CD8-positive, alpha-beta memory T cell (primary cell): ENCODE data around the gene ZNHIT3. TPM values are rescaled to one million over a fixed set of nuclear protein-coding genes. Genes with fewer than 3 reads are reported as not detected.

Source experiments
- CTCF ChIA-PET: fragments of 350-600 bp; sonication (Branson Sonifier 250); formaldehyde crosslinking; loops from one replicate; lab custom pipeline; 2021; ENCODE audit warnings: antibody characterized with exemption; lab: Charles Lee
- POLR2A ChIA-PET: fragments of 350-600 bp; sonication (Branson Sonifier 250); formaldehyde crosslinking; loops from one replicate; lab custom pipeline; 2021; ENCODE audit warnings: antibody characterized with exemption; lab: Charles Lee
- DNase-seq, 5 donors: peaks; one replicate each; pipeline versions ENCODE4 v3.0.0 to v3.0.0-alpha.2; 2020 to 2022; ENCODE audit warnings: mixed read lengths in 1 of 5
- H3K27ac ChIP-seq: one replicate; pipeline ENCODE4 v1.7.0; 2013; ENCODE audit warnings: low read depth, mild to moderate bottlenecking, low read length, moderate library complexity
- H3K27me3 ChIP-seq: 2 replicates; pipeline ENCODE4 v1.7.0; 2013; ENCODE audit warnings: low read length, mild to moderate bottlenecking; ENCODE audit not compliant: insufficient read depth, poor library complexity, severe bottlenecking
- H3K36me3 ChIP-seq: 2 replicates; pipeline ENCODE4 v1.7.0; 2013; ENCODE audit warnings: mild to moderate bottlenecking, low read length, moderate library complexity; ENCODE audit not compliant: insufficient read depth
- H3K4me1 ChIP-seq: 2 replicates; pipeline ENCODE4 v1.7.0; 2013; ENCODE audit warnings: mild to moderate bottlenecking, low read length, moderate library complexity; ENCODE audit not compliant: insufficient read depth
- H3K4me3 ChIP-seq: 2 replicates; pipeline ENCODE4 v1.7.0; 2013; ENCODE audit warnings: mild to moderate bottlenecking, low read length
- H3K9me3 ChIP-seq: 2 replicates; pipeline ENCODE4 v1.7.0; 2013; ENCODE audit warnings: mild to moderate bottlenecking, low read length
- H3K27ac Mint-ChIP-seq, 8 donors: one replicate each; pipeline ENCODE4 v1.8.0; 2020 to 2021; ENCODE audit warnings: mixed read lengths in 8 of 8, mild to moderate bottlenecking in 6 of 8, inconsistent platforms in 3 of 8, moderate library complexity in 3 of 8
- H3K27me3 Mint-ChIP-seq, 2 donors: one replicate each; pipeline ENCODE4 v1.8.0; 2020 to 2021; ENCODE audit warnings: mixed read lengths in 2 of 2, mild to moderate bottlenecking in 1 of 2, moderate library complexity in 1 of 2
- H3K36me3 Mint-ChIP-seq, 3 donors: one replicate each; pipeline ENCODE4 v1.8.0; 2020 to 2021; ENCODE audit warnings: mixed read lengths in 3 of 3, inconsistent platforms in 1 of 3, mild to moderate bottlenecking in 1 of 3
- H3K4me1 Mint-ChIP-seq, 3 donors: one replicate each; pipeline ENCODE4 v1.8.0; 2020 to 2021; ENCODE audit warnings: mixed read lengths in 3 of 3, inconsistent platforms in 1 of 3, mild to moderate bottlenecking in 1 of 3
- H3K4me3 Mint-ChIP-seq, 7 donors: one replicate each; pipeline ENCODE4 v1.8.0; 2020 to 2021; ENCODE audit warnings: mixed read lengths in 7 of 7, mild to moderate bottlenecking in 6 of 7, moderate library complexity in 4 of 7, inconsistent platforms in 2 of 7
- H3K9me3 Mint-ChIP-seq, 5 donors: one replicate each; pipeline ENCODE4 v1.8.0; 2020 to 2022; ENCODE audit warnings: mixed read lengths in 5 of 5, mild to moderate bottlenecking in 3 of 5, moderate library complexity in 2 of 5, inconsistent platforms in 1 of 5
- polyA plus RNA-seq: library from polyadenylated mRNA; unstranded; fragments of 300-500 nt; fragmentation: Illumina TruSeq; gene quantifications from one replicate; pipeline ENCODE4 v1.2.3, GENCODE V29; 2021
- total RNA-seq, 2 experiments: library from RNA; stranded (reverse); gene quantifications; one replicate each; pipeline ENCODE4 v1.2.3, GENCODE V29; 2021

Gene ZNHIT3
- total and polyA plus RNA-seq, 3 experiments from 2014 or later: 57.6 to 89.4 (median 60.8) TPM

DNA sequence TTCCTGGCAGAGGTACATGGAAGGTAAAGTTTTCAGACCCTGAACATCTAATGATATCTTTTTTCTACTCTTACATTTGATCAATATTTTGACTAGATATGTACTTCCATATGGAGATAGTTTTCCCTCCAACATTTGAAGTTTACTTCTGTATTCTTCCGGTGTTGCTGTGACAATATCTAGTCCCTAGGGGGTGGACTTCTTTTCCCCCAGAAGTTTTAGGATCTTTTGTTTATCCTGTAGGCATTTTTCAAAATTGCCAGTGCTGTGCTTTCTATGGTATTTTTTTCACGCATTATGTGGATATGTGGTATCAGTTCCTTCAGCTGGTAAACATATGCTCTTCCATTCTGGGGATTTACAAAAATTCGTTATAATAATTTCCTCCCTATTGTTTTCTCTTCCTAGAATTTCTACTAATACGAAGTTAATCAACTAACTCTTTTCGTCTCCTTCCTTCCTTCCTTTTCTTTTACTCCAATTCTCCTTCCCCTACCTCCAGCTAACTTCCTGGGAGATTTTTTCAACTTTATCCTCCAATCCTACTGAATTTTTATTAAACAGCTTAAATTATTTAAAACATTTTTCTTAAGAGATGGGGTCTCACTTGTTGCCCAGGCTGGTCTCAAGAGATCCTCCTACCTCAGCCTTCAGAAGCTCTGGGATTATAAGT, 26.1 kb upstream of the ZNHIT3 start:
- H3K4me1 Mint-ChIP-seq: no peaks in the 10 kb centered on the region
- DNase-seq: no peak
- no peak overlapping the region for H3K4me3 Mint-ChIP-seq
- H3K27me3 Mint-ChIP-seq: peaks cover 34 to 53% of the 10 kb centered on the region in 2 donors
- CTCF ChIA-PET: no interaction called here
- H3K4me3 ChIP-seq: no peak overlapping the region
- H3K27ac ChIP-seq: no peak overlapping the region
- H3K9me3 Mint-ChIP-seq: no peaks in the 10 kb centered on the region
- H3K4me1 ChIP-seq: no peaks in the 10 kb centered on the region
- peaks cover 0 to 4% (median 0%) of the 10 kb centered on the region in 3 donors for H3K36me3 Mint-ChIP-seq
- POLR2A ChIA-PET: no interaction called here
- peaks cover 11% of the 10 kb centered on the region for H3K27me3 ChIP-seq
- H3K36me3 ChIP-seq: no peaks in the 10 kb centered on the region
- H3K9me3 ChIP-seq: no peaks in the 10 kb centered on the region
- no peak overlapping the region for H3K27ac Mint-ChIP-seq

DNA sequence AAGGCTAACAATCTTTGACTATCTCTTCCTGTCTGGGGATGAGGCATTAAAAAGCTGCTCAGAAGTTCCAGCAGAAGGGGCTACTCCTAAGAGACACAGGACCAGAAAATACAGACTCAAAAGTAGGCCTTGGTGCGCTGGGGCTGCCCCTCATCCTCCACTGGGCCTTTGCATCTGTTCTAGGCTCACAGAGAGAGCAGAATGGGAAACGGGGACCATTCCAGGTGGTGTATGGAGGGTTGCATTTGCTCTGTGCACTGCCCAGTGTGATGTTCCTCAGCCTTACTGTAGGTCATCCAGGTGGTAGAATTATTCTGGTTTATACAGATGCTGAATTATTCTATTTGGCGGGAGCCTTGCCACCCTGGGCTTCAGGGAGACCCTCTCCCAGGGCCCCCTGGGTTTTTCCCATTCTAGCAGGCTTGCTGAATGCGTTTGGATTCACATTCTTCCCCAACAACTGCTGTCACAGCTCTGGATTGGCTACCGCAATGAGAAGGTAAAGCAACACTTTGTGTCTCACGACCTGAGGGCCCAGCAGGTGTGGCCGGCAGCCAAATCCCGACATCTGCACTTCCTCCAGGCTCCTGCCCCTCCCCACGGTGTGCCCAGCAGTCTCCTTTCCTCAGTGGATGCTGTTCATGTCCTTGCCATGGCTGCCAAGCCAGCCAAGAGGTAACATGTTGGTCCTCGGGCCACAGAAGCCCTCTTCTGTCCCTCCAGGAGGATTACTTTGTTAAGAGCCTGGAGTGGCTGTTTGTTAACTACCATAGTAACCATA, 25.0 kb upstream of the ZNHIT3 start:
- H3K27ac Mint-ChIP-seq: no peak overlapping the region
- POLR2A ChIA-PET: no interaction called here
- Histone ChIP-seq H3K9me3 (no peaks in the 10 kb centered on the region), H3K4me3 (no peak overlapping the region), H3K27ac (no peak overlapping the region), H3K36me3 (no peaks in the 10 kb centered on the region), H3K27me3 (peaks cover 11% of the 10 kb centered on the region), H3K4me1 (no peaks in the 10 kb centered on the region)
- no peaks in the 10 kb centered on the region for H3K9me3 Mint-ChIP-seq
- peaks cover 38 to 60% of the 10 kb centered on the region in 2 donors for H3K27me3 Mint-ChIP-seq
- peaks cover 0 to 4% (median 0%) of the 10 kb centered on the region in 3 donors for H3K36me3 Mint-ChIP-seq
- CTCF ChIA-PET: no interaction called here
- no peak for DNase-seq
- H3K4me3 Mint-ChIP-seq: no peak overlapping the region
- H3K4me1 Mint-ChIP-seq: no peaks in the 10 kb centered on the region

DNA sequence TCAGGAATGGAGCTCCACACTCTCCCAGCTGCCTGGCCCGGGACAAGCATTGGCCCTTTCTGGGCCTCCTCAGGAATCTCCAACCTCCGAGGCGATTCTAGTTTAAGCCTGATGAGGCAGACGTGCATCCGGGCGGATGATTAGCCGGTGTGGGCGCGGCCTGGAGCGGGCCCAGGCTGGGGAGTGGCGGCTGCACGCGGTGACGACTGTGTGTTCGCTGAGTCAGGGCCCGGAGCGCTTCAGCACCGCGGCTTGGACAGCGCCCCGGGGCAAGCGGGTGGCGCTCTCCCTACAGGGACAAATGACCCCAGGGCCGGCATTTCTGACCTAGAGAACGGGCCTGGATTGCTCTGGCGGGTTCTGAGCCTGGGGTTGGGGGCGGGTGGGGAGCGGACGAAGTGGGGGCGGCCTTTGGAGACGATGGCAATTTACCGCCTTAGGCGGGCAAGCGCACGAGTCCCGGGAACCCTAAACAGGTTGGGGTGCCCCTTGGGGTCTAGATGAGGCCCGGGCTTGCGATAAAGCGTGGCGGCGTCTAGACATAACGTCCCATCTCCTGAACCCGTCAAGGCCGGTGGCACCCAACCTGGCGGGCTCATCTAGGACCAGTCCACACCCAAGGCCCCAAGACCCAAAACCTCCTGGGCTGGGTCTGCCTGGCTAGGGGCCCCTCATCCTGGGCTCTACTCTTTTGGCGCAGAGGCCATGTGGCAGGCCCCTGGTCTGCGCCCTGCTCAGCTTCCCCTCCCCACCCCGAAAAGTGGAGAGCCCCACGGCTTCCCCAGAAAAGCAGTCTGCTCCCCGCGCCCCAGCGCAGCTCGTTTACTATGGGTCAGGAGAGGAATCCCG, 22.3 kb upstream of the ZNHIT3 start:
- Histone ChIP-seq H3K27ac (no peak overlapping the region), H3K36me3 (no peaks in the 10 kb centered on the region), H3K27me3 (peaks cover 11% of the 10 kb centered on the region), H3K9me3 (no peaks in the 10 kb centered on the region), H3K4me3 (no peak overlapping the region), H3K4me1 (no peaks in the 10 kb centered on the region)
- ChIA-PET POLR2A (no interaction called here), CTCF (interaction anchor here (1.4 kb wide), 1 partner anchor 19 kb away, joined by 4 read pairs; no protein-coding TSS in a partner anchor)
- Mint-ChIP-seq H3K4me1 (no peaks in the 10 kb centered on the region), H3K36me3 (peaks cover 0 to 4% (median 0%) of the 10 kb centered on the region in 3 donors), H3K9me3 (no peaks in the 10 kb centered on the region), H3K27ac (no peak overlapping the region), H3K4me3 (no peak overlapping the region), H3K27me3 (peaks cover 46 to 77% of the 10 kb centered on the region in 2 donors)
- DNase-seq: peak in 3 of 5 donors; percentile 15 to 63 (median 19)

DNA sequence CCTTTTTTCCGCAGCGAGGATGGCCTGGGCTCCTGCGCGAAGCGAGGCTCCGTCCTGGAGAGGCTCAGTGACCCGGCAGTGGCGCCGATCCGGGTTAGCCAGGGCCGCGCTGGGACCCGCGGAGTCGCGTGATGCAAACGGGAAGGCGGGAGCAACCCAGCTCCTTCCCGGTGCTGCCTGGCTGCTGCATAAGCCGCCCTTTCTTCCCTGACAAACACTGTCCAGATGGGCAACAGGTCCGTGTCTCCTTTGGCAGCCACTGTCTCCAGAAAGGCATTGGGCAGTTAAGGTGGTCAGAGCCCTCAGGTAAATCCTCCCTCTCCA, 21.8 kb upstream of the ZNHIT3 start:
- no peaks in the 10 kb centered on the region for H3K4me1 Mint-ChIP-seq
- DNase-seq: no peak
- H3K9me3 Mint-ChIP-seq: no peaks in the 10 kb centered on the region
- Histone ChIP-seq H3K36me3 (no peaks in the 10 kb centered on the region), H3K27ac (no peak overlapping the region), H3K4me3 (no peak overlapping the region), H3K9me3 (no peaks in the 10 kb centered on the region), H3K27me3 (peaks cover 11% of the 10 kb centered on the region), H3K4me1 (no peaks in the 10 kb centered on the region)
- ChIA-PET POLR2A (no interaction called here), CTCF (interaction anchor here (1.4 kb wide), 1 partner anchor 18 kb away, joined by 4 read pairs; no protein-coding TSS in a partner anchor)
- H3K4me3 Mint-ChIP-seq: no peak overlapping the region
- no peak overlapping the region for H3K27ac Mint-ChIP-seq
- H3K27me3 Mint-ChIP-seq: peaks cover 49 to 78% of the 10 kb centered on the region in 2 donors
- peaks cover 0 to 4% (median 0%) of the 10 kb centered on the region in 3 donors for H3K36me3 Mint-ChIP-seq

DNA sequence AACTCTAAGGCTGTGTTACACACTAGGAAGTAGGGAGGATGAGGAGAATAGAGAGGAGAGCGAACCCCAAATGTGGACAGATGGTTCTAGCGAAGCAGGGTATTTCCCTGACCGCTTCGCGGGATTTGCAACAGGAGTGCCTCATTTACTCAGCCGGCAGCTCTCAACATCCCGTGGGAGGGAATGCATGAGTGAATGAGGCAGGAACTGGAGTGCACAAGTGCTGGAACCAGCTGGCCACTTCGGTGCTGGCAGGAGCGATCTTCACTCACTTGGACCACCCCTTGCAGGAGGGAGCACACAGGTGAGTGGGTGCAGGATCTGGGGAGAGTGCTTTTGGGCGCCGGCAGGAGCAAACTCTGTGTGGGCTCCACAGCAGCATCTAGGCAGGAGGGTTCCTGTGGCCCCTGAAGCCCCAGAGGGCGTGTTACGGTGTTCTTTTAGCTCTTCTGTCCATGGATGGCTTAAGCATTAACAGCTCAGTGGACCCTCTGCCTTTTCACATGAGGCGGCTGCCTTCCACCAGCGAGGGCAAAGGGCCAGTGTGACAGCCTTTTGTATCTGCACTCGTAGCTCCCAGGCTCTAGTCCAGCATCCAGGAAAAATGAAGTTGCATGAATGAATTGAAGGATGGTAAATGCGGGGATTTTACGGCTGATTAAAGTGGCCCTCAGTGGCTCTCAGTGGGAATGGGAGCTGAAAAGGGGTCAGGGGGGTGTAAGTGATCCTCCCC, 17.4 kb upstream of the ZNHIT3 start:
- POLR2A ChIA-PET: no interaction called here
- Mint-ChIP-seq H3K27me3 (peaks cover 29 to 52% of the 10 kb centered on the region in 2 donors), H3K4me1 (no peaks in the 10 kb centered on the region), H3K9me3 (no peaks in the 10 kb centered on the region), H3K4me3 (no peak overlapping the region), H3K27ac (no peak overlapping the region), H3K36me3 (no peaks in the 10 kb centered on the region)
- Histone ChIP-seq H3K27me3 (peaks cover 9% of the 10 kb centered on the region), H3K9me3 (no peaks in the 10 kb centered on the region), H3K4me3 (no peak overlapping the region), H3K36me3 (no peaks in the 10 kb centered on the region), H3K4me1 (no peaks in the 10 kb centered on the region), H3K27ac (no peak overlapping the region)
- DNase-seq: no peak
- CTCF ChIA-PET: interaction anchor here (2.3 kb wide), 1 partner anchor 14 kb away, joined by 7 read pairs; no protein-coding TSS in a partner anchor

DNA sequence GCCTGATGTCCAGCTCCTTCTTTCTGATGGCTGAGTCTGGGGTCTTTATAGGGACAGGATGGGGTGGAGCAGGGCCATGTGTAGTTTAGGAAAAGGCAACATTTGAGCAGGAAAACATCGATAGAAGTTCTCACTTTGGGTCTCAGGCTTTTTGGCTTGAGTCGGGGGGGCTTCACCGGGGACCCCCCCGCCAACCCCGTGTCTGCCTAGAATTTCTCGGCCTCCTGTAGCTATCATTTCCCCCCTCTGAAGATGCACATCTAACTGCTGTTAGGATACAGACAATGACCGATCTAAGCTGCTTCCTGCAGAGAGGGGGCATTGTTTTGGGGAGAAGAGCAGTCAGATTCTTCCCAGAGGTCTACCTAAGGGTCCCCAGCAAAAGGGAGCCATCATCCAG, 16.7 kb upstream of the ZNHIT3 start:
- no peak overlapping the region for H3K27ac ChIP-seq
- no peaks in the 10 kb centered on the region for H3K36me3 Mint-ChIP-seq
- no peaks in the 10 kb centered on the region for H3K4me1 Mint-ChIP-seq
- CTCF ChIA-PET: interaction anchor here (2.3 kb wide), 1 partner anchor 13 kb away, joined by 7 read pairs; no protein-coding TSS in a partner anchor
- H3K27me3 Mint-ChIP-seq: peaks cover 29 to 53% of the 10 kb centered on the region in 2 donors
- peaks cover 4% of the 10 kb centered on the region for H3K27me3 ChIP-seq
- no peaks in the 10 kb centered on the region for H3K36me3 ChIP-seq
- no peak overlapping the region for H3K27ac Mint-ChIP-seq
- no peaks in the 10 kb centered on the region for H3K9me3 Mint-ChIP-seq
- no peaks in the 10 kb centered on the region for H3K4me1 ChIP-seq
- no peak overlapping the region for H3K4me3 ChIP-seq
- POLR2A ChIA-PET: no interaction called here
- DNase-seq: no peak
- H3K4me3 Mint-ChIP-seq: no peak overlapping the region
- H3K9me3 ChIP-seq: no peaks in the 10 kb centered on the region

DNA sequence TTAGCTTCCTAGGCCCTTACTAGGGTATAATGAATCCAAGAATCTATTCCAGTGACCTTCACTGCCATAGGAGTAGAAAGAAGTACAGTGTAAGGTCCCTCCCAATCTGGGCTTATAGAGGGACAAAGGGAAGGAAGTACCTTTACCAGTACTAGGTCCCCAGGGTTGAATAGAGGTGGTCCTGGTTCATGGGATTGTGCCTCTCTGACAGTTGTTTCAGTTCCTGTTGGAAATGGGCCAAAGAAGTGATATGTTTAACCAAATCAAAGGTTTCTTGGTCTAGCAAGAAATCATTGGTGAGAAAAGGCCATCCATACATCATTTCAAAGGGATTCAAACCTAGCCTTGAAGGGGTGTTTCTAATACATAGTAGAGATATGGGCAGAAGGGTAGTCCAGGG, 16.0 kb upstream of the ZNHIT3 start:
- CTCF ChIA-PET: interaction anchor here (2.3 kb wide), 1 partner anchor 12 kb away, joined by 7 read pairs; no protein-coding TSS in a partner anchor

More for the DNA sequence above, 16.0 kb upstream of the ZNHIT3 start:
- no peak overlapping the region for H3K4me3 ChIP-seq
- POLR2A ChIA-PET: no interaction called here
- no peaks in the 10 kb centered on the region for H3K36me3 Mint-ChIP-seq
- no peak overlapping the region for H3K27ac Mint-ChIP-seq
- peaks cover 4% of the 10 kb centered on the region for H3K27me3 ChIP-seq
- H3K9me3 ChIP-seq: no peaks in the 10 kb centered on the region
- no peak for DNase-seq
- no peak overlapping the region for H3K27ac ChIP-seq
- no peaks in the 10 kb centered on the region for H3K4me1 Mint-ChIP-seq
- no peaks in the 10 kb centered on the region for H3K36me3 ChIP-seq
- no peak overlapping the region for H3K4me3 Mint-ChIP-seq
- H3K4me1 ChIP-seq: no peaks in the 10 kb centered on the region
- H3K27me3 Mint-ChIP-seq: peaks cover 26 to 46% of the 10 kb centered on the region in 2 donors
- H3K9me3 Mint-ChIP-seq: no peaks in the 10 kb centered on the region
